Pancreas (tissue), 10 donors: Measurements from ENCODE around the gene ZNF697. TPM values are rescaled to one million over a fixed set of nuclear protein-coding genes. Genes with fewer than 3 reads are reported as not detected.

Experiments
- ATAC-seq, 4 donors: fragments of 200-7000 bp; cut with Tn5 transposase; one replicate each; pipeline versions ENCODE4 v1.8.0 to v1.9.1; 2020; ENCODE audit warnings: mild to moderate bottlenecking in 4 of 4, moderate library complexity in 4 of 4
- DNase-seq, 6 donors: peaks; one replicate each; pipeline ENCODE4 v3.0.0-alpha.2; 2020
- FAIRE-seq: peaks from 2 replicates; lab custom pipeline; 2012; peaks lifted over from hg19 to GRCh38; lab: Jason Lieb, UNC
- H3K27ac ChIP-seq, 4 donors: fragments of 200-600 bp; sonication (generic); 1 replicate in 3 of 4; 2 replicates in 1 of 4; pipeline versions ENCODE4 v1.5.0 to v1.8.0; 2020
- H3K27me3 ChIP-seq, 4 donors: fragments of 200-600 bp; one replicate each; pipeline ENCODE4 v1.8.0; 2021
- H3K36me3 ChIP-seq, 3 donors: fragments of 200-600 bp; sonication (generic) in 1 of 3; one replicate each; pipeline versions ENCODE4 v1.5.0 to v1.8.0; 2020 to 2021
- H3K4me1 ChIP-seq, 3 donors: fragments of 200-600 bp; one replicate each; pipeline ENCODE4 v1.8.0; 2021
- H3K4me3 ChIP-seq, 4 donors: fragments of 200-600 bp; sonication (generic) in 2 of 4; one replicate each; pipeline versions ENCODE4 v1.5.0 to v1.8.0; 2020 to 2021
- H3K9me3 ChIP-seq, 4 donors: fragments of 200-600 bp; one replicate each; pipeline ENCODE4 v1.8.0; 2021
- CTCF ChIP-seq, 4 donors: fragments of 200-600 bp; sonication (generic) in 3 of 4; IDR thresholded peaks; one replicate each; pipeline versions ENCODE4 v1.5.0 to v1.8.0; 2021; ENCODE audit warnings: antibody characterized with exemption in 4 of 4
- WGBS, 2 donors: extraction: QIAGEN DNeasy Blood & Tissue Kit; methylation state at CpG; one replicate each; pipeline ENCODE4 v1.1.7; 2013; 5-methylcytosine and 5-hydroxymethylcytosine counted together
- intact Hi-C, 3 donors: fragments of 100-400 bp; cut with DNase I; formaldehyde crosslinking; loops; one replicate each; pipeline versions ENCODE4 v1.11.1 to v1.14.2; 2022
- polyA plus RNA-seq, 2 donors: library from polyadenylated mRNA; stranded (reverse); fragments of 200-250 nt; gene quantifications; one replicate each; pipeline ENCODE4 v1.2.3, GENCODE V29; 2013
- total RNA-seq, 6 donors: library from RNA; stranded (reverse); fragmentation: NEBNext Ultra II Directional in 4 of 6; extraction: Animal tissue kit (Norgen Biotek cat#: 25700) in 4 of 6; gene quantifications; one replicate each; pipeline versions ENCODE4 v1.2.1 to v1.2.4, GENCODE V29; 2021 to 2023
- donor health status: healthy with polysubstance abuse.
- donor health status: DM: no; HTN: no; CAD: no; lungs with moderate emphysema.
- donor health status: DM: no; HTN: no; CAD: no.
- donor health status: control.
- donor health status: control.
- donor health status: Bipolar disorder and iron deficiency.
- donor health status: DM: yes; HTN: yes; CAD: no.
- donor health status: DM: no; HTN: no; CAD: no.
- donor health status: DM: no; HTN: no; CAD: no.
- donor health status: DM: yes; HTN: yes; CAD: no.

The ZNF697 gene
- total and polyA plus RNA-seq, 8 donors = 1.3 to 5.9 (median 3.1) TPM

DNA sequence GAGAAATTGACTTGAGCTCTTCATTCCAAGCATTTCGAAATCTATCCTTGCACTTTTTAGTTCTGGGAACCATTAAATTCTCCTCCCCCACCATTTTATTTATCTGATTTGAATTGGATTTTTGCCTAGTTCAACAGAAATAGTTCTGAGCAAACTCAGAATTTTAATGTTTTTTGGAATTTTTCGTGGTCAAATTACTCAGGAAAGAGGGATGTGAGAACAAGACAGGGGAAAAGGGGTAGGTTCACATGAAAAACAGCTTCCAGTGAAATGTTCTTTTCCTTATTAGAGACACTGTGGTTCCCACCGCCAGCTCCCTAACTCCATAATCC lies 5.7 kb upstream of the ZNF697 start:
- H3K27ac ChIP-seq = no peak overlapping the region
- DNase-seq (no peak), ATAC-seq (no peak), FAIRE-seq (no peak)
- TF ChIP-seq CTCF (IDR thresholded peaks at IDR 0.05) = no peak
- H3K36me3 ChIP-seq = no peaks in the 10 kb centered on the region
- H3K27me3 ChIP-seq = no peaks in the 10 kb centered on the region
- H3K9me3 ChIP-seq = no peaks in the 10 kb centered on the region
- H3K4me3 ChIP-seq = no peak overlapping the region
- intact Hi-C loops = no loop called here
- H3K4me1 ChIP-seq = no peaks in the 10 kb centered on the region
- 73 to 81% methylated on average over 3 of the region's 3 CpGs for WGBS, 2 donors

DNA sequence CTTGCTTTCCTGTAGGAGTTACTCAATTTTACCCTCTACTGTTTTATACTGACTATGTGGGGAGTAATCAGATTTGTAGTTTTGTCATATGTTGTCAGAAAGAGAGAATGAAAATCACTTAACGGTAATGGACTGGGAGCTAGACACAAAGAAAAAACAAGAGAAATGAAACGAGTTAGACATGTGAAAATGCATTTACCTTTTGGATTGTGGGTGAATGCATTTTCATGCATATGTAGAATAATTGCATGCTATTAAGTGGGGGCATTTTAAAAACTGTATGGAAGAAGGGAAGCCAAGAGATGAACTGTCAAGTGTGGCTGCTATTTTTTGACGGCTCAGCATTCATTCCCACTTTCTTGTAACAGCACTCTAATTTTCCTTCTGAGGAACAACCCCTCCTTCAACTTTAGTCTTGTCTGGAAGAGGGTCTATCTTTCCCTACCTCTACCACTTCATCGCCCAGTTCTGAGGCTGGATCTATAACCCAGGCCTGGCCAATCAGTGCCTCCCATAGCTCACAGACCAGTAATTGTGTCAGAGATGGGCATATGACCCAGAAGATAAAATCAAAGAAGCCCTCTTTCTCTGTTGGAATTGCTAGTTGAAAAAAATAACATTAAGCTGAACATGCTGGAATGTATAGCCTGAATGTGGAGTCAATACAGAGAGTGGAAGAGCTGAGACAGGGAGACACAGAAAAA lies 5.2 kb upstream of the ZNF697 start:
- no peak overlapping the region for H3K4me3 ChIP-seq
- FAIRE-seq (no peak), DNase-seq (no peak), ATAC-seq (no peak)
- no peaks in the 10 kb centered on the region for H3K4me1 ChIP-seq
- no peaks in the 10 kb centered on the region for H3K27me3 ChIP-seq
- no peak overlapping the region for H3K27ac ChIP-seq
- WGBS, 2 donors = 80 to 87% methylated on average over 4 of the region's 4 CpGs
- H3K9me3 ChIP-seq = no peaks in the 10 kb centered on the region
- TF ChIP-seq CTCF (IDR thresholded peaks at IDR 0.05) = no peak
- intact Hi-C loops = no loop called here
- H3K36me3 ChIP-seq = no peaks in the 10 kb centered on the region

DNA sequence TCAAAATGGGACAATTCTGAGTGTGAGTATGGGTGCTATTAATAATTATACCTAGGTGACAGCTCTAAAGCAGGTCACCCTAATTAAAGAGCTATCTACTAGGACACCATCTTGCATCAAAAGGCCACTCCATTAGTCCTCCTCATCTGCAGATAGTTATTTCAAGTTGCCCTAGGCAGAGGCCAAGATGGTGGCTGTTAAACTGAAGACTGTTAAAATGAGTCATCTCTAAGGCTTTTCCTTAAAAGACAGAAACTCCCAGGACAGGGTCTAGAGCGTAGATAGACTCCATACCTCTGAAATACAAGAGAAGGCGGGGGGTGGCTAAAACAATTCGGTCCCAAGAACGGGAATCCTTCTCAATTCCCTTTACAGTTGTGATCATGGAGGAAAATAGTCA lies 4.5 kb upstream of the ZNF697 start:
- Histone ChIP-seq H3K27ac (no peak overlapping the region), H3K27me3 (no peaks in the 10 kb centered on the region), H3K36me3 (no peaks in the 10 kb centered on the region), H3K9me3 (no peaks in the 10 kb centered on the region), H3K4me3 (no peak overlapping the region), H3K4me1 (no peaks in the 10 kb centered on the region)
- FAIRE-seq (no peak), ATAC-seq (no peak), DNase-seq (no peak)
- 90 to 96% methylated on average over 4 of the region's 4 CpGs for WGBS, 2 donors
- TF ChIP-seq CTCF (IDR thresholded peaks at IDR 0.05) = no peak
- intact Hi-C loops = no loop called here

- no peaks in the 10 kb centered on the region for H3K27me3 ChIP-seq
- H3K27ac ChIP-seq = no peak overlapping the region
- no peaks in the 10 kb centered on the region for H3K9me3 ChIP-seq
- intact Hi-C loops = no loop called here
- DNase-seq = no peak
- no peak for FAIRE-seq
- TF ChIP-seq CTCF (IDR thresholded peaks at IDR 0.05) = no peak
- H3K4me1 ChIP-seq = peaks cover 0 to 3% (median 0%) of the 10 kb centered on the region in 3 donors
- H3K4me3 ChIP-seq = no peak overlapping the region
- 84 to 88% methylated on average over 1 of the region's 1 CpG for WGBS, 2 donors
- H3K36me3 ChIP-seq = no peaks in the 10 kb centered on the region
- ATAC-seq = no peak
Observed at GRCh38 chr1:119651641-119652040, 3.6 kb upstream of the ZNF697 start.

DNA sequence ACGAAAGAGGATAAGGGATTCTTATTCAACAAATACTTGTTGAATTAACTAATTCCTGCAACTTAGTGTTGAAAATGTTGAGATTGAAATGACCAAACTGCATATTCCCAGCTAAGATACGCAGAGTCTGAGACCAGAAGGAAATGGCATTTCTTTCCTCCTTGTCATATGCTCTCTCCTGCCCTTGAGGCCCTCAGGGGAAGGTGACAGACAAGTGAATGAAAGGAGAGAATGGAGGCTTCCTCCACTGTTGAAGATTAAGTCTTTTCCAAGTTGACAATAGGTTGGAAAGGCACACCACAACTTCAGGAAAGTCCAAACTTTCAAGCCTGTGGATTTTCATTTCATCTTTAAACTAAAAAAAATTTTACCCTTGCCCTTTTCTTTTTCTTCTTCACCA lies 3.1 kb upstream of the ZNF697 start:
- ATAC-seq = no peak
- no peaks in the 10 kb centered on the region for H3K27me3 ChIP-seq
- WGBS, 2 donors = 84 to 88% methylated on average over 2 of the region's 2 CpGs
- H3K4me3 ChIP-seq = no peak overlapping the region
- H3K27ac ChIP-seq = no peak overlapping the region
- no peaks in the 10 kb centered on the region for H3K36me3 ChIP-seq
- DNase-seq = no peak
- intact Hi-C loops = no loop called here
- FAIRE-seq = no peak
- no peaks in the 10 kb centered on the region for H3K9me3 ChIP-seq
- peaks cover 0 to 7% (median 0%) of the 10 kb centered on the region in 3 donors for H3K4me1 ChIP-seq
- no peak for TF ChIP-seq CTCF (IDR thresholded peaks at IDR 0.05)
